ENCODE data around the gene IPO9. TPM values are rescaled to one million over a fixed set of nuclear protein-coding genes. Genes with fewer than 3 reads are reported as not detected.

IPO9 gene
- total RNA-seq, 1 donor from 2014 or later, result 50.2 TPM

DNA sequence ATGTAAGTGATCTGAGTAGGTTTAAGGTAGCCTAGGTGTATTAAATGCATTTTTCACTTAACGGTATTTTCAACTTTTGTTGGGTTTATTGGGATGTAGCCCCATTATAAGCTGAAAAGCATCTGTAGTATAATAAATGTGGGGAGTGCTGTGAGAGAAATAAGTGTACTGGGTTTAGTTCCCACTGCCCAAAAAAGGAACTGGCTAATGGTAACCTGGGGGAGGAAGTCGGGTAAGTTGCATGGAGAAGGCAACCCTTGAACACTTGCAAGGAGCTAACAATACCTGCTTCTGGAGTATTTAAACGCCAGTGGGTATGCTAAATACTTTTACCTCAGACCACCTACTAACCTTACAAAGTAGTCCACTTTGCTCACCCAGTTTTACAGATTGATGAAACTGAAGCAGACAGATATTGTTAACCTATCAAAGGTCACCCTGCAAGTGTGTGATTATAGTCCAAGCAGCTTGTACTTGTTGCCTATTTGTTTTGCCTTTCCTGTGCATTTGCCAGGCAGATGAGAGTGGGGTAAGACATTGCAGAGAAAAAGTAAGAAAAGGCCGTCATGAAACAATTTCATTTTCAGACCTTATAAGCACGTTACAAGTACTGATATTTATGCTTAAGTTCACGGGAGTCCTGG lies 52.1 kb downstream of the IPO9 start:
- no peak overlapping the region for H3K9ac ChIP-seq (ENCODE audit: low read length)
- H4K20me1 ChIP-seq (ENCODE audit: insufficient read depth, low read length), result no peaks in the 10 kb centered on the region
- Mint-ChIP-seq H3K27ac (ENCODE audit: unreplicated experiment) (no peak overlapping the region), H3K4me3 (ENCODE audit: unreplicated experiment) (no peak overlapping the region), H3K27me3 (ENCODE audit: low read depth, unreplicated experiment) (peaks cover 1% of the 10 kb centered on the region), H3K9me3 (ENCODE audit: unreplicated experiment) (no peaks in the 10 kb centered on the region), H3K4me1 (ENCODE audit: low read depth, unreplicated experiment) (peaks cover 32% of the 10 kb centered on the region), H3K36me3 (ENCODE audit: low read depth, unreplicated experiment) (no peaks in the 10 kb centered on the region)
- H3K4me1 ChIP-seq (ENCODE audit: insufficient read depth, low read length), result peaks cover 23% of the 10 kb centered on the region
- no peak for DNase-seq (ENCODE audit: low read depth)
- H3K79me2 ChIP-seq (ENCODE audit: insufficient read depth, low read length), result no peaks in the 10 kb centered on the region
- no peaks in the 10 kb centered on the region for H3K27me3 ChIP-seq (ENCODE audit: insufficient read depth, low read length)
- no peak overlapping the region for H3K27ac ChIP-seq (ENCODE audit: low read depth, low read length)
- H3K4me2 ChIP-seq (ENCODE audit: low read length), result no peak overlapping the region
- no peak overlapping the region for H3K4me3 ChIP-seq (ENCODE audit: insufficient read depth, low read depth, low read length)
- FAIRE-seq, result no peak
- TF ChIP-seq EZH2 (IDR thresholded peaks at IDR 0.05; ENCODE audit: insufficient read depth, low read length), result no peak
- TF ChIP-seq, protein P1, sequence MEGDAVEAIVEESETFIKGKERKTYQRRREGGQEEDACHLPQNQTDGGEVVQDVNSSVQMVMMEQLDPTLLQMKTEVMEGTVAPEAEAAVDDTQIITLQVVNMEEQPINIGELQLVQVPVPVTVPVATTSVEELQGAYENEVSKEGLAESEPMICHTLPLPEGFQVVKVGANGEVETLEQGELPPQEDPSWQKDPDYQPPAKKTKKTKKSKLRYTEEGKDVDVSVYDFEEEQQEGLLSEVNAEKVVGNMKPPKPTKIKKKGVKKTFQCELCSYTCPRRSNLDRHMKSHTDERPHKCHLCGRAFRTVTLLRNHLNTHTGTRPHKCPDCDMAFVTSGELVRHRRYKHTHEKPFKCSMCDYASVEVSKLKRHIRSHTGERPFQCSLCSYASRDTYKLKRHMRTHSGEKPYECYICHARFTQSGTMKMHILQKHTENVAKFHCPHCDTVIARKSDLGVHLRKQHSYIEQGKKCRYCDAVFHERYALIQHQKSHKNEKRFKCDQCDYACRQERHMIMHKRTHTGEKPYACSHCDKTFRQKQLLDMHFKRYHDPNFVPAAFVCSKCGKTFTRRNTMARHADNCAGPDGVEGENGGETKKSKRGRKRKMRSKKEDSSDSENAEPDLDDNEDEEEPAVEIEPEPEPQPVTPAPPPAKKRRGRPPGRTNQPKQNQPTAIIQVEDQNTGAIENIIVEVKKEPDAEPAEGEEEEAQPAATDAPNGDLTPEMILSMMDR (IDR thresholded peaks at IDR 0.05; ENCODE audit: insufficient read depth, low read depth, low read length), result no peak
- no peak overlapping the region for H2AFZ ChIP-seq (ENCODE audit: low read depth, low read length)
- no peaks in the 10 kb centered on the region for H3K9me3 ChIP-seq (ENCODE audit: insufficient read depth, low read depth, low read length)
- peaks cover 5% of the 10 kb centered on the region for H3K36me3 ChIP-seq (ENCODE audit: insufficient read depth, low read length)

- Histone ChIP-seq H3K9me3 (ENCODE audit: insufficient read depth, low read depth, low read length) (no peaks in the 10 kb centered on the region), H3K36me3 (ENCODE audit: insufficient read depth, low read length) (peaks cover under 1% of the 10 kb centered on the region), H3K79me2 (ENCODE audit: insufficient read depth, low read length) (no peaks in the 10 kb centered on the region), H3K27me3 (ENCODE audit: insufficient read depth, low read length) (no peaks in the 10 kb centered on the region), H3K27ac (ENCODE audit: low read depth, low read length) (no peak overlapping the region), H4K20me1 (ENCODE audit: insufficient read depth, low read length) (no peaks in the 10 kb centered on the region), H3K4me3 (ENCODE audit: insufficient read depth, low read depth, low read length) (no peak overlapping the region), H3K9ac (ENCODE audit: low read length) (no peak overlapping the region), H3K4me1 (ENCODE audit: insufficient read depth, low read length) (peaks cover 23% of the 10 kb centered on the region), H2AFZ (ENCODE audit: low read depth, low read length) (no peak overlapping the region), H3K4me2 (ENCODE audit: low read length) (no peak overlapping the region)
- Mint-ChIP-seq H3K4me1 (ENCODE audit: low read depth, unreplicated experiment) (peaks cover 32% of the 10 kb centered on the region), H3K36me3 (ENCODE audit: low read depth, unreplicated experiment) (no peaks in the 10 kb centered on the region), H3K27me3 (ENCODE audit: low read depth, unreplicated experiment) (peaks cover 1% of the 10 kb centered on the region), H3K4me3 (ENCODE audit: unreplicated experiment) (no peak overlapping the region), H3K9me3 (ENCODE audit: unreplicated experiment) (no peaks in the 10 kb centered on the region), H3K27ac (ENCODE audit: unreplicated experiment) (no peak overlapping the region)
- DNase-seq (ENCODE audit: low read depth) (no peak), FAIRE-seq (no peak)
- TF ChIP-seq, protein P1 (IDR thresholded peaks at IDR 0.05; ENCODE audit: insufficient read depth, low read depth, low read length), result no peak
- TF ChIP-seq EZH2 (IDR thresholded peaks at IDR 0.05; ENCODE audit: insufficient read depth, low read length), result no peak
Observed at GRCh38 chr1:201881617-201882016, 52.7 kb downstream of the IPO9 start.

GRCh38 chr1:201882665-201883132 lies 53.7 kb downstream of the IPO9 start:
- Histone ChIP-seq H3K36me3 (ENCODE audit: insufficient read depth, low read length) (no peaks in the 10 kb centered on the region), H3K27ac (ENCODE audit: low read depth, low read length) (peak overlapping the region; percentile 33), H3K27me3 (ENCODE audit: insufficient read depth, low read length) (no peaks in the 10 kb centered on the region), H3K4me3 (ENCODE audit: insufficient read depth, low read depth, low read length) (no peak overlapping the region), H4K20me1 (ENCODE audit: insufficient read depth, low read length) (no peaks in the 10 kb centered on the region), H3K9me3 (ENCODE audit: insufficient read depth, low read depth, low read length) (no peaks in the 10 kb centered on the region), H3K9ac (ENCODE audit: low read length) (no peak overlapping the region), H3K4me1 (ENCODE audit: insufficient read depth, low read length) (peaks cover 23% of the 10 kb centered on the region), H3K79me2 (ENCODE audit: insufficient read depth, low read length) (no peaks in the 10 kb centered on the region), H3K4me2 (ENCODE audit: low read length) (peak overlapping the region; percentile 58), H2AFZ (ENCODE audit: low read depth, low read length) (no peak overlapping the region)
- FAIRE-seq (peak; percentile 98), DNase-seq (ENCODE audit: low read depth) (peak; percentile 83)
- H3K9me3 Mint-ChIP-seq (ENCODE audit: unreplicated experiment), result no peaks in the 10 kb centered on the region
- TF ChIP-seq, protein P1 (IDR thresholded peaks at IDR 0.05; ENCODE audit: insufficient read depth, low read depth, low read length), result peak; percentile 38
- no peak for TF ChIP-seq EZH2 (IDR thresholded peaks at IDR 0.05; ENCODE audit: insufficient read depth, low read length)
- H3K4me1 Mint-ChIP-seq (ENCODE audit: low read depth, unreplicated experiment), result peaks cover 33% of the 10 kb centered on the region
- peaks cover 7% of the 10 kb centered on the region for H3K27me3 Mint-ChIP-seq (ENCODE audit: low read depth, unreplicated experiment)
- no peak overlapping the region for H3K4me3 Mint-ChIP-seq (ENCODE audit: unreplicated experiment)
- H3K27ac Mint-ChIP-seq (ENCODE audit: unreplicated experiment), result peak overlapping the region; percentile 75
- H3K36me3 Mint-ChIP-seq (ENCODE audit: low read depth, unreplicated experiment), result no peaks in the 10 kb centered on the region

All from astrocyte (in vitro differentiated cells and primary cell).